ENCODE data around the gene SCN7A.

The SCN7A gene

GRCh38 chr2:166404831-166405568 lies 89.0 kb downstream of the SCN7A start:
- in situ Hi-C loops (cut with MboI; ENCODE audit: low sequenced_read_pairs) = no loop called here

DNA sequence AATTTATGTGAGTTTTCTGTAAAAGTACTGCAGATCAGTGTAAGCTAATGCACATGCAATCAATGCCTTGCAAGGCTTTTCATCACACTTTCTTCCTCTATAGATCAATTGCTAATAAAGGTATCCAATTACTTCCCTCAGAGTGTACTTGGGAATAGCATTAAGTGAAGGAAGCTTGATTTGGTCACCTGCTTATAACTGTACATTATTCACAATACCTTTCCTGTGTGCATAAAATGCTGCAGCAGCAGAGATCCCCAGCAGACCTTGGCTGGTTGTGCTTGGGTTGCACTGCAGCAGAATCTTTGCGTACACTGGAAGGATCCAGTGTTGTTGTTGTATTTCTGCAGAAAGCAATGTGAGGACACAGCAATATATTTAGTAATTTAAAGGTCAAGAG lies 99.8 kb downstream of the SCN7A start:
- in situ Hi-C loops (cut with MboI; ENCODE audit: low sequenced_read_pairs) = no loop called here

- in situ Hi-C loops (cut with MboI; ENCODE audit: low sequenced_read_pairs) = no loop called here
Observed at GRCh38 chr2:166393008-166393407, 101.0 kb downstream of the SCN7A start.

GRCh38 chr2:166388481-166389070 lies 105.5 kb downstream of the SCN7A start:
- in situ Hi-C loops (cut with MboI; ENCODE audit: low sequenced_read_pairs) = no loop called here

DNA sequence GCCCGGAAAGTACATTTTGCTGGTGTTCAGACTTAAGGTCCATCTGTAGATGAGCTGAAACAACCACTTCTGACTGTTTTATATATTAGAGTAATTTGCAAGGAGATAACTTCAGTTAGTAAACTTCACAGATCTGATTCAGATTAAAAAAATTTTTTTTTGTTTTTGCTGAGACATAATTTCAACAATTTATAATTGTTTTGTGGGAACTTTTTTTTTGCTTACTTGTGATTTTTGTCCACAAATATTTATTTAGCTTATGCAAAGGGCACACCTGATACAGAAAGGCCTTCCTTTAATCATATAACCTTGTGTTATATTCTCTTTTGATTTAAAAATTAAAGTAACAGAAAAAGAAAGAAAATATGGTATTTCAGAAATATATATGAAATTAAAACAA lies 108.7 kb downstream of the SCN7A start:
- in situ Hi-C loops (cut with MboI; ENCODE audit: low sequenced_read_pairs) = no loop called here

GRCh38 chr2:166384774-166385173 lies 109.3 kb downstream of the SCN7A start:
- in situ Hi-C loops (cut with MboI; ENCODE audit: low sequenced_read_pairs) = no loop called here

DNA sequence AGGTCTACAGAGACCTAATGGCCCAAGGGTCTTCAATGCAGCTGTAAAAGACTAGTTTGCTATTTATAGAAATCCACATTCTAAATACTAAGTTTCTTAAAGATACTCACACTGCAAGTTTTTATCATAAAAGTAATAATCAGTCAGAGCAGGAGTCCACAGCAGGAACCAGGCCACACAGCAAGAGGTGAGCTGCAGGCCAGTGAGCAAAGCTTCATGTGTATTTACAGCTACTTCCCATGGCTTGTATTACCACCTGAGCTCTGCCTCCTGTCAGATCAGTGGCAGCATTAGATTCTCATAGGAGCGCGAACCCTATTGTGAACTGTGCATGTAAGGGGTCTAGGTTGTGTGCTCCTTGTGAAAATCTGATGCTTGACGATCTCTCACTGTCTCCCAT lies 111.6 kb downstream of the SCN7A start:
- in situ Hi-C loops (cut with MboI; ENCODE audit: low sequenced_read_pairs) = no loop called here

DNA sequence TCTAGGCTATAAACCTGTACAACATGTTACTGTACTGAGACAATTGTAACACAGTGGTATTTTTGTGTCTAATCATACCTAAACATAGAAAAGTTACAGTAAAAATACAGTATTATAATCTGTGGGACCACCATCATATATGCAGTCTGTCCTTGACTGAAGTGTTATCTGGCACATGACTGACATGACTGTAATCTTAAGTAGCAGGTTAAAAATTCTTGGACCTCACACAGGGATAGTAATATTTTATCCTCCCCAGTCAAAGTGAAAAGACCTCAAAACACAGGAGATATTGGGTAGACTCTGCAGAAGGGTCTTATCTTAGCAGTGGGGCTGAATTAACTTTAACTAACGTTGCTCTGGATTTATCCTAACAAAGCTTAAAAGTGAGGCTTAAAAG lies 113.4 kb downstream of the SCN7A start:
- in situ Hi-C loops (cut with MboI; ENCODE audit: low sequenced_read_pairs) = no loop called here

DNA sequence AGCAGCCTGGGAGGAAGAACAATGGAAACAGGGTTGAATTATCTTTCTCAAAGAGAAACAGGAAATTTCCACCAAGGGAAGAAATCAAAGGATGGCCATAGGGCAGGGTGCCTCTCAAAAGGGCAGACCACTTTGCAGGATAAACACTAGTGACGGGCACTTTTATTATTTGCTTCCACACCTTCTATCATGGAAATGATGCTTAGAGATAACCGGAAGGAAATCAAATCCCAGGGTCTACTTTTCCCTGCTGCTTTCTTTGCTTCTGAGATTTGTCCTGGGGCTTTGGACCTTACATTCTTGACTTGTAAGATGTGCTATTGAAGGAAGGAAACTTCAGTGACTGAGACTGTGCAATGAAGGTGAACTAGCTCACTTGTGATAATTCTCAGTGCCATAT lies 117.2 kb downstream of the SCN7A start:
- in situ Hi-C loops (cut with MboI; ENCODE audit: low sequenced_read_pairs) = no loop called here

- in situ Hi-C loops (cut with MboI; ENCODE audit: low sequenced_read_pairs) = no loop called here
Observed at GRCh38 chr2:166376488-166376828, 117.6 kb downstream of the SCN7A start.

DNA sequence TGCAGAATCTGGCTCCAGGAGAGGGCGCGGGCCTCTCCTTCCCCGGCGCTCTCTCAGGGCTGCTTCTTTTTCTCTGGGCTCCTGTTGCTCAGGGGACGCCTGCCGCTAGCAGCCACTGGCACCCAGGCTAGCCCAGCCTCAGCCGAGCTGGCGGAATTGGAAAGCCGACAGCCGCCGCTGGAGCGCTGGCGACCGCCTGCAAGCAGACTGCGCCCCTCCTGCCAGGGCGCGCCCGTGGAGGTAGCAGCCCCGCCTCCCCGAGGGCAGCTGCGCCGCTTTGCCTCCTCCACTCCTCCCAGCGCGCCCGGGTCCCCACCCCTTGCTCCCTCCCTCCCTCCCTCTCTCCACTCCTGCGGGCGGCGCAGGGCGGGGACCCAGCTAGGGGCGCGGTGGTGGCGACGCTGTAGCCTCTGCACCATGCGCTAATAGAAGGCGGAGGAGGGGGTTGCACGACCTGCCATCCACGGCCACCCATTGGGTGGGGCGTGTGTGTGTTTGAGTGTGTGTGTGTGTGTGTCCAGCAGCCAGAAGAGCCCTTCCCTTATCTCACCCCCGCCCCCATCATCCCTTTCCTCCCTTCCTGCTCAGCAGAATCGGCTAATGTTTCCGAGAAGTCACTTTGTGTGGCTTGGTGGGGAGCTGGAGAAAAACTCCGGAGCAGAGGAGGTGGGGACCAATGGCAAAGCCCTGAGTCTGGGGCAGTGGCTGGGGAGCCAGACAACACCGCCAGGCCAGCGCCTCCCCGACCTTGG lies 118.1 kb downstream of the SCN7A start, which contains the start of gene SCN9A:
TSS of gene SCN9A (minus strand) at position 209 of the 752 bp plus-strand sequence. CDS start 64,188 bp downstream, outside the sequence.
- in situ Hi-C loops (cut with MboI; ENCODE audit: low sequenced_read_pairs) = no loop called here

GRCh38 chr2:166375195-166375735 lies 118.8 kb downstream of the SCN7A start:
- in situ Hi-C loops (cut with MboI; ENCODE audit: low sequenced_read_pairs) = no loop called here

- in situ Hi-C loops (cut with MboI; ENCODE audit: low sequenced_read_pairs) = no loop called here
Observed at GRCh38 chr2:166373951-166374350, 120.1 kb downstream of the SCN7A start.

DNA sequence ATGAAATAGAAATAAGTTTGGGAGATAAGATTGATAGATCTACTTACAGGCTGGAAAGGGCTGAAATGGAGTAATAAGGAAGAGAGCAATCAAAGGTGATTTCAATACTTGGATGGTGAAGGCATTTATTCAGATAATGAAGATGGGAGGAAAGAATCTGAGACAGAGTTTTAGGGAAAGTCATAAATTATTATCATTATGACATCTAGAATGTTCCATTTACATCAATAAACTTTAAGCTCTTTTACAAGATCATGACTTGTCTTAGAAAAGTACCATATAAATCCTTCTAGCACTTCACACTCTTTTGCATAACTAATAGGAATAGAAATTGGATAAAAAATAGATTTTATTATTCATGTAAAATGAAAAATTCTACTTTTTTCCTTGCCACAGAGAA lies 120.5 kb downstream of the SCN7A start:
- in situ Hi-C loops (cut with MboI; ENCODE audit: low sequenced_read_pairs) = no loop called here

GRCh38 chr2:166373105-166373504 lies 120.9 kb downstream of the SCN7A start:
- in situ Hi-C loops (cut with MboI; ENCODE audit: low sequenced_read_pairs) = no loop called here

GRCh38 chr2:166372046-166372445 lies 122.0 kb downstream of the SCN7A start:
- in situ Hi-C loops (cut with MboI; ENCODE audit: low sequenced_read_pairs) = no loop called here

DNA sequence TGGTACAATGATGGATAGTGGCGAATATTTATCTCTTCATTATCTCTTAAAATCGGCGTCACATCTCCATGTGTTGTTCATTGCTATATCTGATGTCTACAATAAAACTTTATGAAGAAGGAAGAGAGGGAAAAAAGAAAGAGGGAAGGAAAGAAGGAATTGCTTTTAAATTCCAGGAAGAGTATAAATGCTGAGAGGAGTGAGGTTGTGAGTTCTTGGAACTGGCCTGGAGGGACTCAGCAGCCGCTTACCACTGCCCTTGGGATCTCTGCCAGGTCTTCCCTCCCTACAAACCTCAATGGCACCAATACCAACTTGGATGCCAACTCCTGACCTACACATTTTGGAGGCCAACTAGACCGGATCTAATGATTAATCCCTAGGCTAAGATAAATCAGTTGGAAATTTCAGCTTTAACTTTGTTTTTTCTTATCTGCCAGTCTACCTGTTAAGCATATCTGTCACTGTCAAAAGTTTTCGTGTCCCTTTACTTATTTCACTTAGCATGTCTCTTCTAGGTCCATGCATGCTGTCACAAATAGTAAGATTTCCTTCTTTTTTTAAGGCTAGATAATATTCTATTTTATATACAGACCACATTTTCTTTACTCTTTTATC lies 128.1 kb downstream of the SCN7A start:
- in situ Hi-C loops (cut with MboI; ENCODE audit: low sequenced_read_pairs) = no loop called here

GRCh38 chr2:166365239-166365638 lies 128.8 kb downstream of the SCN7A start:
- in situ Hi-C loops (cut with MboI; ENCODE audit: low sequenced_read_pairs) = no loop called here

DNA sequence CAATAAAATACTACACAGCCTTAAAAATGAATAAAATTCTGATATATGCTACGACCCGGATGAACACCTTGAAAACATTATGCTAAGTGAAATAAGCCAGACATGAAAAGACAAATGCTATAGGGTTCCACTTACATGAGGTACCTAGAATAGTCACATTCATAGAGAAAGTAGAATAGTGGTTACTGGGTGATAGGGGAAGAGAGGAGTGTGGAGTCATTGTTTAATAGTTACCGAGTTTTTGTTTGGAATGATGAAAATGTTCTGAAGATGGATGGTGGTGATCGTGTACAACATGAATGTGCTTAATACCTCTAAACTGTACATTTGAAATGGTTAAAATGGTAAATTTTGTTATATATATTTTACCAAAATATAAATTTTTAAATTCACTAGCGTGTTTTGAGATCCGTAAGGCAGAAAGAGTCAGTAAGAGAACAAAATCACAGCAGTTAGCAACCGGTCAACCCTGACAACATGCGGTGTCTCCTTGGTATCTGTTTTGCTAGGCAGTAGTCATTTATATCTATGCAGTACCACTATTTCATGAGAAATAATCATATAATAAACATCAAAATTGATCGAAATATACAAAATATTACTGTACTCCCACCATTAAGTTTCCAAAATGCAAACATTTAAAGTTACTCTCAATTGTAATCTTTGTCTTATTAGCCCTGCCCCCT lies 129.4 kb downstream of the SCN7A start:
- in situ Hi-C loops (cut with MboI; ENCODE audit: low sequenced_read_pairs) = no loop called here

- in situ Hi-C loops (cut with MboI; ENCODE audit: low sequenced_read_pairs) = no loop called here
Observed at GRCh38 chr2:166361351-166362153, 132.5 kb downstream of the SCN7A start.

All from hTERT RPE-1 (cell line).